ENCODE results near the gene SLC44A1. TPM values are rescaled to one million over a fixed set of nuclear protein-coding genes. Genes with fewer than 3 reads are reported as not detected.

The SLC44A1 gene
- total and polyA plus RNA-seq, 2 experiments from 2014 or later = 30.4 to 52.6 TPM

- H3K27me3 ChIP-seq (replicated peaks; ENCODE audit: insufficient read depth) = no peaks in the 10 kb centered on the region
- peak; percentile 27 for DNase-seq
- no peaks in the 10 kb centered on the region for H4K20me1 ChIP-seq (ENCODE audit: insufficient read depth)
- H3K9me3 ChIP-seq (ENCODE audit: low read depth) = no peaks in the 10 kb centered on the region
- H3K4me1 ChIP-seq (ENCODE audit: insufficient read depth) = peaks cover 57% of the 10 kb centered on the region
- H3K79me2 ChIP-seq (ENCODE audit: insufficient read depth) = peaks cover 73% of the 10 kb centered on the region
- H3K4me3 ChIP-seq = peak overlapping the region; percentile 49
- no peak for TF ChIP-seq EZH2 (IDR thresholded peaks at IDR 0.05; ENCODE audit: insufficient read depth, poor library complexity, severe bottlenecking)
- no peak for TF ChIP-seq EZH2phosphoT487 (IDR thresholded peaks at IDR 0.05; ENCODE audit: insufficient read depth, low read depth)
- H3K9ac ChIP-seq = peak overlapping the region; percentile 82
- H3K4me2 ChIP-seq (ENCODE audit: unreplicated experiment) = peak overlapping the region; percentile 63
- H3K36me3 ChIP-seq (ENCODE audit: low read depth) = no peaks in the 10 kb centered on the region
- H3F3A ChIP-seq (ENCODE audit: insufficient read depth) = peaks cover 49% of the 10 kb centered on the region
- H3K27ac ChIP-seq = peak overlapping the region; percentile 97
- 66 to 69% methylated on average over 4 of the region's 4 CpGs for WGBS, 2 experiments (ENCODE audit: low coverage in 1 of 2, low lambda C conversion rate in 2 of 2, missing lambda C conversion rate in 2 of 2)
- no peaks in the 10 kb centered on the region for H3K9me2 ChIP-seq (ENCODE audit: insufficient read depth)
- peak overlapping the region; percentile 68 for H2AFZ ChIP-seq
- in situ Hi-C loops (cut with MboI) = no loop called here
These were observed 51.5 kb downstream of the SLC44A1 start for GRCh38 chr9:105295986-105296385.

DNA sequence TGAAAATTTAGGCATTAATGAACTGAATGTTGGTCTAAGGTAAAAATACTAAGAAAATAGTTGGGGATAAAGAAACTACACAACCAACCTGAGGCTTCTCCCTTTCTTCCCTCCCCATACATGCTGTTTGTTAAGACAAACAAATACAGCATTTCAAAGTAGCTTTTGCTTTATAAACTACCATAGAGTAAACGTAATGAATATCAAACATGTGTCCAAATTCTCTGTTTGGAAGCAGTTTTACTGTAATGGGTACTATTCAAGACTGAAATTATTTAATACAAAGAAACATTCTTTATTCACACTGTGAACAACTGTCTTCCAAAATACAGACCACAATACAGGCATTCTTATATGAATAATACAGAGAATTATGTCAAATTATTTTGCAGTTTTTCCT lies 52.0 kb downstream of the SLC44A1 start:
- no peak for DNase-seq
- in situ Hi-C loops (cut with MboI) = no loop called here
- 0% methylated on average over 1 of the region's 1 CpG for WGBS, 2 experiments (ENCODE audit: low coverage in 1 of 2, low lambda C conversion rate in 2 of 2, missing lambda C conversion rate in 2 of 2)

GRCh38 chr9:105296877-105297287 lies 52.4 kb downstream of the SLC44A1 start:
- Histone ChIP-seq H3K9ac (peak overlapping the region; percentile 82), H3K27me3 (replicated peaks; ENCODE audit: insufficient read depth) (no peaks in the 10 kb centered on the region), H3K27ac (peak overlapping the region; percentile 97), H3K9me3 (ENCODE audit: low read depth) (no peaks in the 10 kb centered on the region), H3K4me2 (ENCODE audit: unreplicated experiment) (peak overlapping the region; percentile 63), H3K9me2 (ENCODE audit: insufficient read depth) (no peaks in the 10 kb centered on the region), H3K79me2 (ENCODE audit: insufficient read depth) (peaks cover 73% of the 10 kb centered on the region), H3K4me1 (ENCODE audit: insufficient read depth) (peaks cover 51% of the 10 kb centered on the region), H3K36me3 (ENCODE audit: low read depth) (no peaks in the 10 kb centered on the region), H4K20me1 (ENCODE audit: insufficient read depth) (no peaks in the 10 kb centered on the region), H3F3A (ENCODE audit: insufficient read depth) (peaks cover 49% of the 10 kb centered on the region), H2AFZ (peak overlapping the region; percentile 68), H3K4me3 (peak overlapping the region; percentile 49)
- DNase-seq = peak; percentile 97
- in situ Hi-C loops (cut with MboI) = no loop called here
- TF ChIP-seq EZH2phosphoT487 (IDR thresholded peaks at IDR 0.05; ENCODE audit: insufficient read depth, low read depth) = no peak
- WGBS, 2 experiments (ENCODE audit: low coverage in 1 of 2, low lambda C conversion rate in 2 of 2, missing lambda C conversion rate in 2 of 2) = 45% methylated on average over 2 of the region's 2 CpGs

More for the DNA sequence above, 52.0 kb downstream of the SLC44A1 start:
- Histone ChIP-seq H3K4me1 (ENCODE audit: insufficient read depth) (peaks cover 53% of the 10 kb centered on the region), H4K20me1 (ENCODE audit: insufficient read depth) (no peaks in the 10 kb centered on the region), H2AFZ (peak overlapping the region; percentile 68), H3K79me2 (ENCODE audit: insufficient read depth) (peaks cover 73% of the 10 kb centered on the region), H3K27ac (peak overlapping the region; percentile 97), H3K9me2 (ENCODE audit: insufficient read depth) (no peaks in the 10 kb centered on the region), H3K4me2 (ENCODE audit: unreplicated experiment) (peak overlapping the region; percentile 63), H3K27me3 (replicated peaks; ENCODE audit: insufficient read depth) (no peaks in the 10 kb centered on the region), H3K4me3 (peak overlapping the region; percentile 49), H3F3A (ENCODE audit: insufficient read depth) (peaks cover 49% of the 10 kb centered on the region), H3K9ac (peak overlapping the region; percentile 82), H3K36me3 (ENCODE audit: low read depth) (no peaks in the 10 kb centered on the region), H3K9me3 (ENCODE audit: low read depth) (no peaks in the 10 kb centered on the region)
- no peak for TF ChIP-seq EZH2 (IDR thresholded peaks at IDR 0.05; ENCODE audit: insufficient read depth, poor library complexity, severe bottlenecking)
- no peak for TF ChIP-seq EZH2phosphoT487 (IDR thresholded peaks at IDR 0.05; ENCODE audit: insufficient read depth, low read depth)

GRCh38 chr9:105297442-105298075 lies 53.1 kb downstream of the SLC44A1 start:
- no peaks in the 10 kb centered on the region for H3K9me3 ChIP-seq (ENCODE audit: low read depth)
- H3F3A ChIP-seq (ENCODE audit: insufficient read depth) = peaks cover 49% of the 10 kb centered on the region
- DNase-seq = no peak
- H4K20me1 ChIP-seq (ENCODE audit: insufficient read depth) = no peaks in the 10 kb centered on the region
- H3K27me3 ChIP-seq (replicated peaks; ENCODE audit: insufficient read depth) = no peaks in the 10 kb centered on the region
- H3K9me2 ChIP-seq (ENCODE audit: insufficient read depth) = no peaks in the 10 kb centered on the region
- H3K4me3 ChIP-seq = peak overlapping the region; percentile 24; the same call in 1 of the 2 replicates
- H3K27ac ChIP-seq = peak overlapping the region; percentile 97
- H3K4me2 ChIP-seq (ENCODE audit: unreplicated experiment) = peak overlapping the region; percentile 55
- H3K4me1 ChIP-seq (ENCODE audit: insufficient read depth) = peaks cover 51% of the 10 kb centered on the region
- peaks cover 73% of the 10 kb centered on the region for H3K79me2 ChIP-seq (ENCODE audit: insufficient read depth)
- no peak overlapping the region; the same call in 1 of the 2 replicates for H2AFZ ChIP-seq
- WGBS, 2 experiments (ENCODE audit: low coverage in 1 of 2, low lambda C conversion rate in 2 of 2, missing lambda C conversion rate in 2 of 2) = 92 to 98% methylated on average over 12 to 14 of the region's 14 CpGs
- in situ Hi-C loops (cut with MboI) = no loop called here
- peak overlapping the region; percentile 82 for H3K9ac ChIP-seq
- TF ChIP-seq EZH2phosphoT487 (IDR thresholded peaks at IDR 0.05; ENCODE audit: insufficient read depth, low read depth) = no peak
- no peak for TF ChIP-seq EZH2 (IDR thresholded peaks at IDR 0.05; ENCODE audit: insufficient read depth, poor library complexity, severe bottlenecking)
- H3K36me3 ChIP-seq (ENCODE audit: low read depth) = no peaks in the 10 kb centered on the region

Data from GM23248 (cell line).